IPS-18c (cell line): ENCODE data around the gene CCDC57.
A peak's percentile ranks its signal among the peaks of the same experiment; 100 is the strongest.
"Not testable (repeated sequence)": the region's sequence is repeated elsewhere in the genome, so short reads cannot be mapped to it uniquely, and the experiment has no call there.

Source experiments
- H3K4me3 ChIP-seq: 2 replicates; pipeline ENCODE4 v1.7.0; 2013; ENCODE audit warnings: low read depth, mild to moderate bottlenecking, low read length, moderate library complexity; ENCODE audit not compliant: insufficient read depth
- H3K9me3 ChIP-seq: one replicate; pipeline ENCODE4 v1.6.1; 2013; ENCODE audit warnings: mild to moderate bottlenecking, low read length, moderate library complexity; ENCODE audit not compliant: control insufficient read depth, insufficient read depth

Gene CCDC57

GRCh38 chr17:82217530-82218204, 5.0 kb upstream of the CCDC57 start:
- Histone ChIP-seq H3K9me3 (no peaks in the 10 kb centered on the region), H3K4me3 (no peak overlapping the region)

- H3K4me3 ChIP-seq: no peak overlapping the region
- no peaks in the 10 kb centered on the region for H3K9me3 ChIP-seq
Observed at GRCh38 chr17:82217120-82217529, 4.5 kb upstream of the CCDC57 start.

GRCh38 chr17:82216301-82217119, 3.9 kb upstream of the CCDC57 start:
- H3K4me3 ChIP-seq: no peak overlapping the region
- no peaks in the 10 kb centered on the region for H3K9me3 ChIP-seq

GRCh38 chr17:82215972-82216300, 3.3 kb upstream of the CCDC57 start:
- H3K9me3 ChIP-seq: no peaks in the 10 kb centered on the region

GRCh38 chr17:82215095-82215971, 2.7 kb upstream of the CCDC57 start:
- H3K4me3 ChIP-seq: no peak overlapping the region
- no peaks in the 10 kb centered on the region for H3K9me3 ChIP-seq

More at GRCh38 chr17:82215972-82216300, 3.3 kb upstream of the CCDC57 start:
- H3K4me3 ChIP-seq: no peak overlapping the region

GRCh38 chr17:82214012-82214628, 1.5 kb upstream of the CCDC57 start:
- Histone ChIP-seq H3K4me3 (no peak overlapping the region), H3K9me3 (no peaks in the 10 kb centered on the region)

GRCh38 chr17:82213251-82214011, 789 bp upstream of the CCDC57 start:
- Histone ChIP-seq H3K4me3 (peak overlapping the region; percentile 83), H3K9me3 (no peaks in the 10 kb centered on the region)

- H3K4me3 ChIP-seq, H3K9me3 ChIP-seq: not testable (repeated sequence)
Observed at GRCh38 chr17:82210655-82211054, 2.0 kb downstream of the CCDC57 start.

GRCh38 chr17:82205720-82206508, 6.7 kb downstream of the CCDC57 start:
- peaks cover 2% of the 10 kb centered on the region for H3K9me3 ChIP-seq

GRCh38 chr17:82204831-82205719, 7.6 kb downstream of the CCDC57 start:
- Histone ChIP-seq H3K9me3 (peaks cover 2% of the 10 kb centered on the region), H3K4me3 (no peak overlapping the region)

More at GRCh38 chr17:82205720-82206508, 6.7 kb downstream of the CCDC57 start:
- no peak overlapping the region for H3K4me3 ChIP-seq

- H3K9me3 ChIP-seq: peaks cover 2% of the 10 kb centered on the region
- no peak overlapping the region for H3K4me3 ChIP-seq
Observed at GRCh38 chr17:82203920-82204319, 8.7 kb downstream of the CCDC57 start.

GRCh38 chr17:82202981-82203380, 9.7 kb downstream of the CCDC57 start:
- no peak overlapping the region for H3K4me3 ChIP-seq
- H3K9me3 ChIP-seq: peaks cover 2% of the 10 kb centered on the region

- Histone ChIP-seq H3K9me3 (peaks cover 2% of the 10 kb centered on the region), H3K4me3 (no peak overlapping the region)
Observed at GRCh38 chr17:82201498-82201910, 11.1 kb downstream of the CCDC57 start.

GRCh38 chr17:82200743-82201497, 11.7 kb downstream of the CCDC57 start:
- no peak overlapping the region for H3K4me3 ChIP-seq
- peaks cover 2% of the 10 kb centered on the region for H3K9me3 ChIP-seq
